Measurements from ENCODE around the gene PPT1.

DNA sequence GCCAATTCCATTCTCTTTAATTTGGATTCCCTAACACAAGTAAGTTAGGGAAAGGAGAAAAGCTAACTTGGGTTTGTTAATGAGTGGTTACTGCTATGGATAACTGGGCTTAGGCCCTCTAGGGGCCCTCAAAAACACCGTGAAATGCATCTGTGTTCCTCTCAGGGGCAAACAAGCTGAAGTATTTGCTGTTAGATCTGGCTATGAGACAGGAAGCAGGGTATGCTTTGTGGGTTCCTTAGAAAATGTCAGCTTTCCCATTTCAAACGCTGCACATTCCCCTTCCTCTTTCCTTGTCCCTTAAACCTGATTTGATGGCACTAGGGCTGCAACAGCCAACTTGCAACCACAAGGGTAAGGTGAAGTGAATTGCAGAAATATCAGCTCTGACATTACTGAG lies 62.2 kb downstream of the PPT1 start:
- TF ChIP-seq, protein P1, sequence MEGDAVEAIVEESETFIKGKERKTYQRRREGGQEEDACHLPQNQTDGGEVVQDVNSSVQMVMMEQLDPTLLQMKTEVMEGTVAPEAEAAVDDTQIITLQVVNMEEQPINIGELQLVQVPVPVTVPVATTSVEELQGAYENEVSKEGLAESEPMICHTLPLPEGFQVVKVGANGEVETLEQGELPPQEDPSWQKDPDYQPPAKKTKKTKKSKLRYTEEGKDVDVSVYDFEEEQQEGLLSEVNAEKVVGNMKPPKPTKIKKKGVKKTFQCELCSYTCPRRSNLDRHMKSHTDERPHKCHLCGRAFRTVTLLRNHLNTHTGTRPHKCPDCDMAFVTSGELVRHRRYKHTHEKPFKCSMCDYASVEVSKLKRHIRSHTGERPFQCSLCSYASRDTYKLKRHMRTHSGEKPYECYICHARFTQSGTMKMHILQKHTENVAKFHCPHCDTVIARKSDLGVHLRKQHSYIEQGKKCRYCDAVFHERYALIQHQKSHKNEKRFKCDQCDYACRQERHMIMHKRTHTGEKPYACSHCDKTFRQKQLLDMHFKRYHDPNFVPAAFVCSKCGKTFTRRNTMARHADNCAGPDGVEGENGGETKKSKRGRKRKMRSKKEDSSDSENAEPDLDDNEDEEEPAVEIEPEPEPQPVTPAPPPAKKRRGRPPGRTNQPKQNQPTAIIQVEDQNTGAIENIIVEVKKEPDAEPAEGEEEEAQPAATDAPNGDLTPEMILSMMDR (IDR thresholded peaks at IDR 0.05 in 2 of 3, conservative IDR thresholded peaks at IDR 0.05 in 1 of 3; ENCODE audit: borderline replicate concordance in 1 of 3, insufficient read depth in 1 of 3, low read depth in 2 of 3, low read length in 2 of 3), result no peak
- TF ChIP-seq ATF3 (IDR thresholded peaks at IDR 0.05) (no peak), YY1 (IDR thresholded peaks at IDR 0.05; ENCODE audit: extremely low read depth, insufficient replicate concordance, low read depth, low read length) (no peak), RAD21 (IDR thresholded peaks at IDR 0.05; ENCODE audit: low read depth) (no peak), POLR2A (IDR thresholded peaks at IDR 0.05; ENCODE audit: borderline replicate concordance, extremely low read depth, insufficient read depth, insufficient read length) (no peak), ZBTB33 (IDR thresholded peaks at IDR 0.05; ENCODE audit: extremely low read depth, insufficient replicate concordance, low read length) (no peak), POLR2AphosphoS5 (IDR thresholded peaks at IDR 0.05; ENCODE audit: low read depth, low read length) (no peak), EZH2phosphoT487 (IDR thresholded peaks at IDR 0.05; ENCODE audit: borderline replicate concordance) (no peak), EGR1 (IDR thresholded peaks at IDR 0.05; ENCODE audit: low read depth) (no peak), EZH2 (IDR thresholded peaks at IDR 0.05) (no peak), CEBPB (IDR thresholded peaks at IDR 0.05; ENCODE audit: low read depth) (no peak)
- TF ChIP-seq, protein P2, sequence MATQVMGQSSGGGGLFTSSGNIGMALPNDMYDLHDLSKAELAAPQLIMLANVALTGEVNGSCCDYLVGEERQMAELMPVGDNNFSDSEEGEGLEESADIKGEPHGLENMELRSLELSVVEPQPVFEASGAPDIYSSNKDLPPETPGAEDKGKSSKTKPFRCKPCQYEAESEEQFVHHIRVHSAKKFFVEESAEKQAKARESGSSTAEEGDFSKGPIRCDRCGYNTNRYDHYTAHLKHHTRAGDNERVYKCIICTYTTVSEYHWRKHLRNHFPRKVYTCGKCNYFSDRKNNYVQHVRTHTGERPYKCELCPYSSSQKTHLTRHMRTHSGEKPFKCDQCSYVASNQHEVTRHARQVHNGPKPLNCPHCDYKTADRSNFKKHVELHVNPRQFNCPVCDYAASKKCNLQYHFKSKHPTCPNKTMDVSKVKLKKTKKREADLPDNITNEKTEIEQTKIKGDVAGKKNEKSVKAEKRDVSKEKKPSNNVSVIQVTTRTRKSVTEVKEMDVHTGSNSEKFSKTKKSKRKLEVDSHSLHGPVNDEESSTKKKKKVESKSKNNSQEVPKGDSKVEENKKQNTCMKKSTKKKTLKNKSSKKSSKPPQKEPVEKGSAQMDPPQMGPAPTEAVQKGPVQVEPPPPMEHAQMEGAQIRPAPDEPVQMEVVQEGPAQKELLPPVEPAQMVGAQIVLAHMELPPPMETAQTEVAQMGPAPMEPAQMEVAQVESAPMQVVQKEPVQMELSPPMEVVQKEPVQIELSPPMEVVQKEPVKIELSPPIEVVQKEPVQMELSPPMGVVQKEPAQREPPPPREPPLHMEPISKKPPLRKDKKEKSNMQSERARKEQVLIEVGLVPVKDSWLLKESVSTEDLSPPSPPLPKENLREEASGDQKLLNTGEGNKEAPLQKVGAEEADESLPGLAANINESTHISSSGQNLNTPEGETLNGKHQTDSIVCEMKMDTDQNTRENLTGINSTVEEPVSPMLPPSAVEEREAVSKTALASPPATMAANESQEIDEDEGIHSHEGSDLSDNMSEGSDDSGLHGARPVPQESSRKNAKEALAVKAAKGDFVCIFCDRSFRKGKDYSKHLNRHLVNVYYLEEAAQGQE (IDR thresholded peaks at IDR 0.05; ENCODE audit: low read depth), result no peak

Data from HCT116 (cell line).